AG10803 (cell line): ENCODE results near the gene ME2.
"Not testable (repeated sequence)": the region's sequence is repeated elsewhere in the genome, so short reads cannot be mapped to it uniquely, and the experiment has no call there.

Source experiments
- DNase-seq: peaks from one replicate; pipeline ENCODE4 v3.0.0; 2010; ENCODE audit warnings: low read depth
- H3K4me3 ChIP-seq: 2 replicates; pipeline ENCODE4 v1.5.1; 2011; ENCODE audit warnings: mild to moderate bottlenecking, low read length, control low read depth
- CTCF ChIP-seq: conservative IDR thresholded peaks from 2 replicates; pipeline ENCODE4 v1.5.1; 2011; ENCODE audit warnings: mild to moderate bottlenecking, low read length, control low read depth, inconsistent platforms

ME2 gene

GRCh38 chr18:50875966-50876536 lies 2.9 kb upstream of the ME2 start:
- H3K4me3 ChIP-seq: no peak overlapping the region

GRCh38 chr18:50877545-50878265 lies 1.2 kb upstream of the ME2 start:
- peak overlapping the region; percentile 93 for H3K4me3 ChIP-seq

More at GRCh38 chr18:50875966-50876536, 2.9 kb upstream of the ME2 start:
- DNase-seq: no peak
- TF ChIP-seq CTCF: no peak

GRCh38 chr18:50879302-50880118 lies 592 bp downstream of the ME2 start:
- TF ChIP-seq CTCF: no peak
- H3K4me3 ChIP-seq: peak overlapping the region; percentile 78
- DNase-seq: peak; percentile 48

More at GRCh38 chr18:50877545-50878265, 1.2 kb upstream of the ME2 start:
- no peak for TF ChIP-seq CTCF
- no peak for DNase-seq

- no peak for TF ChIP-seq CTCF
- peak overlapping the region; percentile 78 for H3K4me3 ChIP-seq
- DNase-seq: no peak
Measured at GRCh38 chr18:50880119-50880465, 1.2 kb downstream of the ME2 start.

GRCh38 chr18:50880944-50881343 lies 2.0 kb downstream of the ME2 start:
- not testable (repeated sequence) for H3K4me3 ChIP-seq, DNase-seq

GRCh38 chr18:50886929-50887328 lies 8.0 kb downstream of the ME2 start:
- no peak for DNase-seq
- TF ChIP-seq CTCF: no peak
- no peak overlapping the region for H3K4me3 ChIP-seq

GRCh38 chr18:50895350-50896045 lies 16.6 kb downstream of the ME2 start:
- DNase-seq: no peak
- TF ChIP-seq CTCF: no peak
- no peak overlapping the region for H3K4me3 ChIP-seq
